NCI-H2107 (cell line): ENCODE results near the gene FAM53B.

ENCODE experiments used
- DNase-seq: peaks from one replicate; lab custom pipeline; 2025; lab: John Stamatoyannopoulos, UW

FAM53B gene

DNA sequence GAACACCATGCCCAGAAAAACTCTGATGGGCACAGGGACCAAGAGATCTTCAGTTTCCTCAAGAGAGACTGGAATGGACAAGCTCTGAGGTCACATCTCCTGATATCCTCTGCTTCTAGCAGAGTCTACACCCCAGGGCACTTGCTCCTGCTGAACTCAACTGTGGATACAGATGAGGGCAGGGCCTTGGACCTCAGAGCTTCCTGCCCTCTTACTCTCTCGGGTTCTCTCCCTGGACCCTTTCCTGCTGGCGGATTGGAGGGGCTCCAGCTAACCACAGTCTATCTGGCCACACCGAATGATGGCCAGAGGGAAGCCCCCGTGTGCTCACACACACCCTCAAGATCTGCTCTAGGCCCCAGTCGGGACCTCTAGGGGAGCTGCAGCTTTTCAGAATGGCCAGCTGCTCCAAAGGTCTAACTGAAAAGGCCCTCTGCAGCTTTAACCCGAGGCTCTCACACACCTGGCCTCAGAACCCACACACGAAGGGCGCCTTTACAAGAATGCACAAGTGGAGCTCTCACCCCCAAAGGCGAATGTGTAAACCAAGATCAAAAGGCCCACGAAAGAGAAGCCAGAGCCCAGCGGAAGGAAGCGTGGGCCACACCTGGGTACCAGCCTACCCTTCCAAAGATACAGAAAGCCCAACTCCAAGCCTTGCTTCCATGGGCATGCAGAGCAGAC is 65.5 kb downstream of the FAM53B start:
- no peak for DNase-seq

DNA sequence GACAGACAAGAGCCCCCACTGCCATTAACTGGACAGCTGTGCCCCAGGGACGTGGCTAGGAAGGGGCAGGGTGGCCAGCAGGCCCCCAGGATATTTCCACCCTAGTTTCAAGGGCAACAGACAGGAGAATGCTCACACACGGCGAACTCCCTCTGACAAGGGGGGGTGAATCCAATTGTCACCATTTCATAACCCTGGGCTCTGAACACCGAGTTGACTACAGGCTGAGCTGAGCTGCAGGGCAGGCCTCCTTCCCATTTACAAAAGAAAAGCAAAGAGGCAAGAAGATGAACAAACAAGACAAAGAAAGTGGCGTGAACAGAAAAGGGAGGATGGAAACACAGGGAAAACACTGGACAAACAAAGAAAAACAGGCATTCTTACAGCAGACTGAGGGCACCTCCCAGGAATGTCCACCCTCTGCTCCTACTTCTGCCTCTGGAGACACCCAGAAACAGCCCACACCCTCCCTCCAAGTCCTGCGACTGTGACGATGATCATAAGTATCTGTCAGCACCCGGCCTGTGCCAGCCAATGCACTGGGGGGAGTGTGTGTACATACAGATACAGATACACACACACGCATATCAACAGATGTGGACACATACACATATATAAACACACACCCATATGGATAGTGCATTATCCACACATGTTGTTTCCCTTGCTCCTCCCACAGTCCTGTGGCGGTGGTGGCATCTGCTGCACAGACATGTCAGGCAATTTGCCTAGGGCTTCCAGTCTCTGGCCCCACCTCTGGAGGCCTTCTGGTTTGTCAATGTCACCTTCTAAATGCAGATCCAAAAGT is 66.2 kb downstream of the FAM53B start:
- no peak for DNase-seq

DNA sequence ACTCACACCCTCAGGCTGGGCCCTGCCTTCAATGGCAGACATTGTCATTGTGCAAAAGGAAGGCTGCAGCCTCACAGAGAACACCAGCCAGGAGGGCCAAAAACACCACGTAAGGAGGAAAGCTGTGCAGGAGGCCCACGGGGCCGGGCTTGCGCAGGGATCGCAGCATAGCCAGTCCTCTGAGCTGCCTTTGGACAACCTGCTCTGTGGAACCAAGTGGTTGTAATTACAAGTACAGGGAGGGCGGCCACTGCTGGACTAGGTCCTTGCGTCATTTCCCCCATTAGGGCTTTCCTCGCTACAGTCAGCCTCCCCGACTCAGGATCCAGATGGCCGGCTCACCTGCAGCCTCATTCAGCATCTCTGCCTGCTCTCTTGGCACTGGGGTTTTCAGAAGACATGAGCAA is 66.9 kb downstream of the FAM53B start:
- no peak for DNase-seq

DNA sequence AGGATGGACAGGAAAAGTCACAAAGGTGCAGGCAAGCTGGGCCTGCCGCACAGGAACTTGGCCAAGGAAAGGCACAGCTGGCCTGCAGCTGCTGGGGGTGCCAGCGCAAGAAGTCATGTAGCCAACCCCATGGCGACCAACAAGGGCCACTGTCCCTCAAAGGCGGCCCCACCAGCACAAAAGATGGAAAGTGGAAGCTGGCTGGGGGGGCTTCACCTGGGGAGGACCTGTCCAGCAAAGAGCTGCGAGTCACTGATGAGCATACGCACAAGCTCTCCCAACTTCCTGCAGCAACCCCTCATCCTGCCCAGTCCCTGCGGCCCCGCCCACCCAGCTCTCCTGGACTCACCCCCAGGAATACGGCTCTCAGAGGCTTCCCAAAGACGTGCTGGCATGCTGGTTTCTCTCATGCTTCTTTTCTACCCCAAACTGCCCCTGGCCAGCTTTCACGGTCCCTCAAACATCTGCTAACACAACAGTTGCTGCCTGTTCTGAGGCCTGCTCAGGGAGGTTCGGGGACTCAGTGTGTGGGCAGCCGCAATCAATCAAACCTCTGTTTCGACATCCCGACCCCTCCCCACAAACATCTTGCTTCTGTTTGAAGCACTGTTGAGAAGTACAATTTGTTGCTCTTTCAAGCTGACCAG is 67.6 kb downstream of the FAM53B start:
- DNase-seq = no peak

DNA sequence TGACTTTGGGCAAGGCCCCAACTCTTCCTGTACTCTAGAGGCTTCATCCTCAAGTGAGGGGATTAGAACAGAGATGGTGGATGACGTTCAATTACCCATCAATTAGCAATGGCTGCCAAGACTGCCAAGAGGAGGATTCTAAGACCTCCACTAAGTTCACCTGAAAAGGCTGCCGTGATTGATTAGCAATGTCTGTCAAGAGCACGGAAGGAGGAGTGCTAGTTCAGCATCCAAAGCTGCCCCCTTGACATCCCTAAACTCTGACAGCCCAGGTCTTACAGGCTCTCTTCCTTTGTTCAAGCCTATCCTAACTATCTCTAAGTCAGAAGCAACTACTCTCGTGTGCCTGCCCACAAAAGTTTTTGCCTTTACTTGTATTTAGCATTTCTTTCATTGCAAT is 68.4 kb downstream of the FAM53B start:
- no peak for DNase-seq

DNA sequence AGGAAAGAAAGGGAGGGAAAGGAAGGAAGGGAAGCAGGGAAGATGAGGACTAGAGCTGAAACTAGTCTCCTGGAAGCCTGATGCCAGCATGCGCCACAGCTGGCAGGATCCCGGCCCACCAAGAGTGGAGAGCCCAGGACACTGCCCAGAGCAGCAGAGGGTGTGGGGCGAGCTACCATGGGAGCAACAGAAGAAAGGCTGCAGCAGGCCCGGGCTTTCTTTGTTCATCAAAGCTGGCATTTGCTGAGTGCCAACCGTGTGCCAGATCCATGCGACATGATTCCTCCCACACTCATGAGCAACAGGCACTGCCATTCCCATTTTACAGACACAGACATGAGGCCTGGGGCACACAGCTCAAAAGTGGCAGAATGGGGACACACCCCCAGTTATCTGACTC is 68.9 kb downstream of the FAM53B start:
- DNase-seq = no peak

DNA sequence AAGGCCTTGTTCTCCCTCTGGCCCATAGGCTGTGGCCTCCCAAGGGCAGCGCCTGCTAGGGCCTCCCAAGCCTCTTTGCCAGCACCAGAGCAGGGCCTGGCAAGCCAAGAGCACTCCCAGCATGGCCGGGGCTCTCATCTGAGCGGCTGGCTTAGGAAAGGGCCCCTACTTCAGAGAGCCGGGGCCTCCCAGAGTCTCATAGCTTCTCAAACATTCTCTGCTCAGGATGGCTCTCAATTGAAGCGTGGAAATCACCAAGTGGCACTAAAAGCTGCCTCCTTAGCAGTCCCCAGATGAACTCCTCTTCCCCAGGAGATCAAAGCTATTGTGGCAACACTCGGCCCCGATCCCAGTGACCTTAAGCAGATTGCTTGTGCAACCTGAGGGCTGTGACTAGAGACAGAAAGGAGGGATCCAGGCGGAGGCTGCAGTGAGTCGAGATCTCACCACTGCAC is 69.4 kb downstream of the FAM53B start:
- DNase-seq = no peak

DNA sequence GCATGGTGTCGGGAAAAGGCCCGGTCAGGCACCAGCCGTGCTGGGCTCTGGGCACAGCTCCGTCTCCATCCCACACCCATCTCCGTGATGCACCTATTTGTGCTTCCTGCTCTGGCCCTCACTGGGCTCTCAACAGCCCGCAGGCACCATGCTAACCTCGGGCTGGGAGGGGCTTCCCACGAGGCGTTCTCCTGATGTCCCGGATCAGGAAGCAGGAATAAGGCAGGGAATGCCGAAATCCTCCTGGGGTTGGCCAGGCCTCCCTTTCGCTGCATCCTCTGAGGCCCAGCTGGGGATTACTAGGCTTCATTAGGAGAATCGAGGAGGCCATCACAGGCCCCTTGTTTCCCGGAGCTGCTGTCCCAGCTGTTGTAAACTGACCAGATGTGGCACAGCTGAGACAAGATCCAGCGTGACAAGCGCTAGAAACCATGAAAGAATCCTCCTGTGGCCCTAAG is 72.0 kb downstream of the FAM53B start:
- no peak for DNase-seq

DNA sequence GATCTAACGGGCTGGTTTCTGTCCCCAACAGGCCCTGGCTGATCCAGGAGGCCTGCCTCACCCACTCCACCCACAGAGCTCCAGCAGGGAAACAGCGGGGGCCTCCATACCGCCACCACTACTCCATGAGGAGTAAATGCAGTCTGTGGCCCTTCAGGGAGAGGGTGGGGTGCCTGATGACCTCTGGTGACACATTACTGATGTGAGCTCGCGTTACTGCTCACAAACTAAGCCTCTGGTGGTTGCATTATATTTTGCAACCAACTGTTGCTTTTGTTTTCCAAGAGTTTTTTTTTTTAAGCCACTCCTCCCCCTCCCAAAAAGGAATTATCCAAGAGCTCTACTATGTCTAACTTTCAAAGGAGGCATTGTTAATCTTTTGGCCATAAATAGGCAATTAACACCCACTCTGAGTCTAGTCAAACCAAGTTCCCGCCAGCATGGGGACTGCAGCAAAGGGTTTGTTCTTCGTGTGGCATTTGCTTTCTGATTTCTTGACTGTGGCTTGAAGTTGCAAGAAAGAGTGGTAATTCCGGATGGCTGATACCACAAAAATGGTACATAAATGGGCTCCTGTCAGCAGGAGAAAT is 72.6 kb downstream of the FAM53B start:
- peak; percentile 31 for DNase-seq

DNA sequence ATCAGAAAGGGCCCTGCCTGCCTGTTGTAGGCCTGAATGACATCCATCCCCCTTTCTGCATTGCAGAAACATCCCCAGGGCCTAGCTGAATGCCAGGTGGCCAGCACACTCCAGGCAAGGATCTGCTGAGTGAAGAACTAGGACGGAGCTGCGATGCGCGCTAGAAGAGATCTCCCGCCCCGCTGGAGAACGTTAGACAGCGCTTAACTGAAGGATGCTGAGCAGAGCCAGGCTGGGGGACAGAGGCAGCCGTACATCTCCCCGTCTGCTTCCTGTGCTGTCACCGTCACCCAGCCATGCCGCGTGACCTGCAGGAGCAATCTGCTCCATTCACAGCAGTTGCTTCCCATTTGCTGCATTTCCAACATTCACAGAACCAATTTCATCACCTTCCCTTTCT is 73.3 kb downstream of the FAM53B start:
- no peak for DNase-seq

DNA sequence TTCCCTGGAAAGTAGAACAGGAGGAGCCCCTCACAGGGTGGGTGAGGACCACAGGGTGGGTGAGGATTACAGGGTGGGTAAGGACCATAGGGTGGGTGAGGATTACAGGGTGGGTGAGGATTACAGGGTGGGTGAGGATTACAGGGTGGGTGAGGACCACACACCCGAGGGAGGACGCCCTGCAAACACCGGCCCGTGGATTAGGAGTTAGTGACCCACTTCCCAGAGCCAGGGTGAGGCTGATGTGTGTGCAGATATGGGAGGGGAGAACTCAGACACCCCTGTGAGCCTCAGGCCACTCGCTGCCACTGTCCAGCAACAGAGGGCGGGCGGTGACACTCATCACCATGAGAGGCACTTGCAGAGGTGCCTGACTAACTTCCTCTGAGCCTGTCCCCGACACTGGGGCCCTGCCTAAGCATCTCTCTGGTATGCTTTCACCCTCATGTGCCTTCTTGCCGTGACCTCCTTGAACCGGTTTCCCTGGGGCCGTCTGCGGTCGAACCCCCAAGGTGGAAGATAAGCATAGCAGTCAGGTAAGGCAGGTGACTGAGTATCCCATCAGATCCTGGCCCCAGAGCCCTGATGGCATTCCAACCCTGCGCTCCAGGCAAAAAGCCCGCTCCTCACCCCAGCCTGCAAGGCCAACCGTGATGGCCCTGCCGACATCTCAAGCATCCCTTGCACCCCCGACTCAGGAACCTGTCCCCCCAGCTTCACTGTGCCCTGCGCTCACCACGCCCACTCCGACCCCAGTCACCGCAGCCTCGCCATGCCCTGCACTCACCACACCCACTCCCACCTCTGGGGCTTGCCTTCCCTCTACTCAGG is 74.1 kb downstream of the FAM53B start:
- DNase-seq = no peak

DNA sequence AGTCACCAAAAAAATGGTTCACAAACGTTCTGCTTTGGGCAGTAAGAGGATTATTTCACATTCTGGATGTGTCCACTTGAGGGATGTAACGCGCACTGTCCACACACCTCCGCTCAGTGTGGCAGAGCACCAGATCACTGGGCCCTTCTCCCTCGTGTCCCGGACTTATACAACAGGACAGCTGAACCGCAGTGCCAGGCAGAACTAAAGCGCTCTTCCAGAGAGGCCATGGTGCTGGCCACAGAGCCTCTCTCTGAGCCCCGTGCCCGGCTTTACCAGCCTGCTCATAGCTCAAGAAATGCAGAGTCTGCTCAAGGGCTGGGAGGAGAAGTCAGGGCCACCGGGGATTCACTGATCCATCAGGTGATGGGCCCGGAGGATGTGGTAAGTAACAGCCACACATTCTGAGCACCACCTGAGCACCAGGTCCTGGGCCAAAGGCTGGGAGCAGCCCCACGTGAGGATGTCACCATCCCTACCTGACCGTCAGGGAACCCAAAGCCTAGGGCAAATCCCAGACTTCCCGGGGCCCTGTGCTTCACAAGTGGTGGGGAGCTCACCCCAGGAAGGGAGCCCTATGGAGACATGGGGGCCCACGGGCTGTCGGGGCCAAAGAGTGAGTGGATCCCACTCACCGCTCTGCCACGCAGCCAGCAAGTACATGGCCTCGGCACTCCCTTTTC is 74.9 kb downstream of the FAM53B start:
- DNase-seq = no peak

DNA sequence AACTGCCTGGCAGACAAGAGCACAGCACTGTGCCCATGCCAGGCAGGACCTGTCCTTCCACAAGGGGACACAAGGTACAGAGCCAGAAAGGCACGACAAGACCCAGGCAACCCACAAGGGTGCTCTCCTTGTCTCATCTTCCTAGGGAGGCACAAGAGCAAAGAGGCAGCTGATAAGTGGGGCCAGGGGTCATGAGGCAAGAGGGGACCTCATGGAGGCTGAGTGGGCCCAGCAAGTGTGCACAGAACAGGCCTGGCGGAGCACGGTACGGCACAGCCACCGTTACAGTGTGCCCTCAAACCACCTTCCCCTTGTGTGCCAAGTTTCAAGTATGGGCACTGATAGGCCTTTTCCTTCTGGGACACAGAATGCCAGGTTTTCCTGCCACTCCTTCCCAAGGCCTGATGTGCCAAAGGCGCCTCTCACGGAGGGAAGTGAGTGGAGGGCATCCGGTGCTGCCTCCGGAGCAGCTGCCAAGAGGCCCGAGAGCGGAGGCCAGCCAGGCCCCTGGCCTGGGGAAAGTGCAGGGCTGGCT is 75.6 kb downstream of the FAM53B start:
- no peak for DNase-seq

DNA sequence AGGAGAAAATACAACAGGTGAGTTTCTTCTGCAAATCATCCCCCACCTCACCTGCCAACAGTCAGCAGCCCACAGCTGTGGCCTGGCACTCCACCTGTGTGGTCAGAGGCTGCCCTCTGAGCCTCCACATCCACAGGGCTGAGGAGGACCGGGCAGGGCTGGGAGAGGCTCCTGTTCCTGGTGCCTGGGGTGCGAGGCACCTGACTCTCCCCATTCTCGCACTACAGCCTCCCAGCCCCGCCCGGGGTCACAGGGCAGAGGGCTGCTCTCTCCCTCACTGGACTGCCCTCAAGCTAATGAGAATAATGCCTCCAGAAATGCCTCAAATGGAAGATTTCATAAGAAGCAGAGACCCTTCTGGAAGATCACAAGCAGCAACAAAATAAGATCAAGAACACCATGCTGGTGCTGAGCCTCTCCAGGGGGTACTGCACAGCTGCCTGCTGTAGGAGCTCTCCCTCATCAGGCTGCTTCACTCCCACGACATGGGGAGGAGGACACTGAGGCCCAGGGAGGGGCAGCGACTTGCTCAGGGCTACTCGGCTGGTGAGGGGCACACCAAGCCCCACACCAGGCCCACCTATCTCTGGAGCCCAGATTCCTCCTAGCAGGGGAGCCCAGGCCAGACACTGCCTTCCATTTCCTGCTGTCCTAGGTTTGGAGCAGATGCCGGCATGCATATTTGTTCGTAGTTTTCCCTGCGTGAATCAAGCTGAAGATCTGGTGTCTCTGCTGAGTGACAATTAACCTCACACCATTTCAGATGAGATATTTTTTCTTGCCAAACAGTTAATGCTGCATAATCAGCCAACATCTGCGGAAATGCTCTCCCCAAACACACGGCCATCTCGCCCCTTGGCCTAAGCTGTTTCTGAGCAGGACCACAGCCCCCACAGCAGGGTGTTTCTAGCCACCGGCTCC is 76.5 kb downstream of the FAM53B start:
- DNase-seq = no peak

DNA sequence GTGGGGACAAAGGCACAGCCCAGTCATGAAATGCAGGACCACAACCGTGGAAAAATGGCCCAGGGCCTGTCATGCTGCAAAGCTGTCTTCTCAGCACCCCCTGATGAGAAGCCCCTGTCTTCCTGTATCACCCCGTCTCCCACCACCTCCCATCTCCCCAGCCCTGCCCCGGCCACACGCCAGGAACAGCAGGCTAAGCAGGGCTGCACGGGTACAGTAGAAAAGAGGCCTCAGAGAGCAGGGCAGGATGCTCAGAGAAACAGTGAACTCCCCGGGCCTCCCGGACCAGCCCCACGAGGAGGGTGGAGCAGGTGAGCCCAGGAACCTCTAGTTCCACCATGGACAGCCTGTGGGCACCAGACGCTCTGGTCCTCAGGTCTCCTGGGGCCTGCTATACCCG is 77.7 kb downstream of the FAM53B start:
- no peak for DNase-seq

DNA sequence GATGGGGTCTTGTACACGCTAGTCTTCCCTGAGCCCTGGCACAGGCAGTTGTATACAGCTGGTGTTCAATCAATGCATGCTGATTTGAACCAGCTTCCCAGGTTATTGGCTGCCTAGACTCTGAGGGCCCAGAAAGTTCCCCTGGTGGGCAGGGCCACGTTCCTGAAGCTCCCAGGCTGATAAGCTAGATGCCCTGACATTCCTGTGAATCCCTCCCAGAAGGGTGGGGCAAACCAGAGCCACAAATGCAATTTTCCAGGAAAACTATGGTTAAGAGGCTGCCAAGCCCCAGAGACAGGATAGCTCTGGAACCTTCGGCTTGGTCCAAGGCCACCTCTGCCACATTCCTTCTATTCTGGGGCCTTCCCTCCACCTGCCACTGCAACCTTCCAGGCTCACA is 78.2 kb downstream of the FAM53B start:
- no peak for DNase-seq

DNA sequence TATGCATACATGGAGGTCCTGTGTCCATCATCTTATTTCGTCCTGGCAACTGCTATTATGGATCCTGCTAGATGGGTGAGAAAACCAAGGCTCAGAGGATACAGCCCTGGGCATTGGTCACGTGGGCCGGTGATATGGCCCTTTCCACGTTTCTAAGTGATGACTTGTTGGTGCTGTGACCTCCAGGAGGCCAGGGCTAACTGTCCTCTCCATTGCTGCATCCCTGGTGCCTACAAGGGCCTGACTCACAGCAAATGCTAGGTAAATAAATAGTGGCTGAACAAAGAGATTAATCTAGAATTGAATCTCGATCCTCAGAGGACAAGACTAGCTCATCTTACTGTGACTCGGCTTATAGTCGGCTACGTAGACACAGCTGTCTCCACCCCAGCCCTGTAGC is 78.6 kb downstream of the FAM53B start:
- DNase-seq = no peak

DNA sequence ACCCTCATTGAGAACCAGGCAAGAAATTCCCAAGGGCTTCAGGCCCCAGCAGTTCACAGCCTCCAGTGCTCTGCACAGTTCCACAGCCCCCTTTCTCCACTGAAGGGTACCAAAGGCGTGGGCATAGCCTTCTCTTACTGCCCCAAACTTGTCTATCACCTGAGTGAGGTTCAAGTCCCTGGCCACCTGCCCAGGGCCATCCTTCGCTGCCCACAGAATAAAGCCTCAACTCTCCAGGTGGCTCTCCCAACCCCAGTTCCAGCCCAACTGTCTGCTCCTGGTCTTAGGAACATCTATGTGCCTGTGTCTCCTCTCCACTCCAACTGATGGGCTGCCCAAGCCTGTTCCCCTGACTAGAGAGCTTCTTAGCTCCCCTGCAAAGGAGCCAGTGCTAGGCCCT is 79.1 kb downstream of the FAM53B start:
- DNase-seq = no peak

DNA sequence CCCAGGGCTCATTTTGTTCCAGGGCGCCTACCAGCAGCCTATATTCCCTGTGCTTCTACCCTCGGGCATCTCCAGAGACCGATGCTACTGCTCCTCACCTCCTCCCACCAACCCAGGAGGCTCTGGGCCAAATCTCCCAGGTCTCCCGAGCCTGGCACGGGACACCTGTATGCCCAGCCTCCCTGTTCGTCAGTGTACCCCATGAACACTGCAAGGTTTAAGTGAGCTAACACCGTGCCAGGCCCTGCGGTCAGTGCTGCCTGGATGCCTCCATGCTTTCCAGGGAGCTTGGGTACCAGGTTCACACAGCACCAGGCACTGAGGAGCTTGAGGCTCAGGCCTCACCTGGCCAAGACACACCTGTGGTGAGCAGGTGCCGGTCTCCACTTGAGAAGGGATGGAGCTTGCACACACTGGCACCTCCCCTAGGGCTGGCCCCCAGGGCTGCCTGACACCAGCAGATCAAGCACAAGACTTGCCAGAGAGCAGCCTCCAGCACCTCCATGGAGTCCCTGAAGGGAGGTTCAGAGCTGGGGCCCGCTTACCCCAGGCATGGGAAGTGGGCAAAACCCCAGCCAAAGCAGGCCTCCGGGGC is 80.3 kb downstream of the FAM53B start:
- no peak for DNase-seq
